Ovary (tissue), 3 donors: ENCODE measurements around the gene PRKG1.

Source experiments
- EP300 ChIP-seq: sonication (generic); formaldehyde crosslinking; IDR thresholded peaks from one replicate; pipeline ENCODE4 v1.6.1; 2017; ENCODE audit warnings: antibody characterized with exemption
- POLR2A ChIP-seq: fragments of 450-650 bp; IDR thresholded peaks from one replicate; pipeline ENCODE4 v1.6.1; 2017; ENCODE audit warnings: antibody characterized with exemption, mild to moderate bottlenecking, moderate library complexity
- TF ChIP-seq, protein P1 (sequence below), 3 donors: fragments of 450-650 bp in 2 of 3; fragments of 200-600 bp in 1 of 3; IDR thresholded peaks; one replicate each; pipeline versions ENCODE4 v1.5.1 to v1.8.0; 2016 to 2022; ENCODE audit warnings: antibody characterized with exemption in 3 of 3, mild to moderate bottlenecking in 1 of 3
- donor health status: DM: no; HTN: no; CAD: no.

DNA sequence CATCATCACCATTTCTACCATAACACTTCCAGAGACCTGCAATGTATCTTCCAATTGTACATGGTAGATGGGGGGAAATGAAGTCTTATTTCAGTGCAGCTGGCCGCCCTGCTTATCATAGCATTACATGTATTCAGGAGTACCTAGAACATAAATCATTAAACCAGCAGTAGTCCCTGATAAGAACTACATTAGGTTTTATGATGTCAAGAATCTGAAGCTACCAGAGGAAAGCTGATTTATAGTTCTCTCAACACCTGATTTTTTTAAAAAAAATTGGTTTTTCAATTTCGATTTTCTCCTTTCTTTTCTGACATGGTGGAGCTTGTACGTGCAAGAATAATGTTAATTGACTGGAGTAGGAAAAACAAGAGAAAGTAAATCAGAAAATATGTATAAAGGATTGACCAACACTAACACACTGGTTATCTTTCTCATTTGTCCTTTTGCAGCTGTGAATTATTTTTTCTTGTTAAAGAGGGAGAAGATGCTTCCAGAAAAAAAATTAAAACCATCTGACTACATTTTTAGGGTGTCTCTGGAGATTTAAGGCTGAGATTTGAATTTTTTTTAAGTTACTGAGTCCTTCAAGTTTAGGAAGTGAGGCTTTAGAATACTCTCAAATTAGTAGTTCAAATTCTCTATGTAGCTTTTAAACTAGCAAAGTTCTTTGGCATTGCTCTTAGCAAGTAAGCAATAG is 566.0 kb downstream of the PRKG1 start:
- TF ChIP-seq POLR2A: no peak
- TF ChIP-seq, protein P1, sequence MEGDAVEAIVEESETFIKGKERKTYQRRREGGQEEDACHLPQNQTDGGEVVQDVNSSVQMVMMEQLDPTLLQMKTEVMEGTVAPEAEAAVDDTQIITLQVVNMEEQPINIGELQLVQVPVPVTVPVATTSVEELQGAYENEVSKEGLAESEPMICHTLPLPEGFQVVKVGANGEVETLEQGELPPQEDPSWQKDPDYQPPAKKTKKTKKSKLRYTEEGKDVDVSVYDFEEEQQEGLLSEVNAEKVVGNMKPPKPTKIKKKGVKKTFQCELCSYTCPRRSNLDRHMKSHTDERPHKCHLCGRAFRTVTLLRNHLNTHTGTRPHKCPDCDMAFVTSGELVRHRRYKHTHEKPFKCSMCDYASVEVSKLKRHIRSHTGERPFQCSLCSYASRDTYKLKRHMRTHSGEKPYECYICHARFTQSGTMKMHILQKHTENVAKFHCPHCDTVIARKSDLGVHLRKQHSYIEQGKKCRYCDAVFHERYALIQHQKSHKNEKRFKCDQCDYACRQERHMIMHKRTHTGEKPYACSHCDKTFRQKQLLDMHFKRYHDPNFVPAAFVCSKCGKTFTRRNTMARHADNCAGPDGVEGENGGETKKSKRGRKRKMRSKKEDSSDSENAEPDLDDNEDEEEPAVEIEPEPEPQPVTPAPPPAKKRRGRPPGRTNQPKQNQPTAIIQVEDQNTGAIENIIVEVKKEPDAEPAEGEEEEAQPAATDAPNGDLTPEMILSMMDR (IDR thresholded peaks at IDR 0.05): no peak
- no peak for TF ChIP-seq EP300
